ENCODE measurements around the gene NR2F2. TPM values are rescaled to one million over a fixed set of nuclear protein-coding genes. Genes with fewer than 3 reads are reported as not detected.

The NR2F2 gene
- total RNA-seq, 6 experiments from 2014 or later = 11.6 to 30.0 (median 20.7) TPM

GRCh38 chr15:96331945-96332636 is 1.6 kb downstream of the NR2F2 start:
- H3K36me3 ChIP-seq = peaks cover 0 to 14% (median 6%) of the 10 kb centered on the region in 4 donors
- ATAC-seq = peak; percentile 3 to 24 (median 8)
- peak overlapping the region; percentile 90 to 97 (median 91) for H3K27ac ChIP-seq
- peaks cover 0 to 21% (median 0%) of the 10 kb centered on the region in 4 donors for H3K4me1 ChIP-seq
- TF ChIP-seq POLR2A (IDR thresholded peaks at IDR 0.05) = peak; percentile 56
- TF ChIP-seq CTCF (IDR thresholded peaks at IDR 0.05) = no peak
- H3K27me3 ChIP-seq = no peaks in the 10 kb centered on the region
- H3K4me3 ChIP-seq = peak overlapping the region; percentile 68 to 73 (median 71)
- peak; percentile 64 to 83 (median 80) for DNase-seq
- intact Hi-C loops (cut with DNase I) = no loop called here
- WGBS (ENCODE audit: insufficient coverage, low coverage, low lambda C conversion rate, missing lambda C conversion rate) = 0% methylated on average over 10 of the region's 70 CpGs
- H3K9me3 ChIP-seq = no peaks in the 10 kb centered on the region

GRCh38 chr15:96332637-96333121 is 2.2 kb downstream of the NR2F2 start:
- WGBS (ENCODE audit: insufficient coverage, low coverage, low lambda C conversion rate, missing lambda C conversion rate) = under 1% methylated on average over 12 of the region's 12 CpGs
- peaks cover 0 to 18% (median 0%) of the 10 kb centered on the region in 4 donors for H3K4me1 ChIP-seq
- ATAC-seq (no peak), DNase-seq (no peak)
- no peaks in the 10 kb centered on the region for H3K9me3 ChIP-seq
- no peak for TF ChIP-seq POLR2A (IDR thresholded peaks at IDR 0.05)
- no peak for TF ChIP-seq CTCF (IDR thresholded peaks at IDR 0.05)
- no peaks in the 10 kb centered on the region for H3K27me3 ChIP-seq
- peak overlapping the region; percentile 68 to 73 (median 71) for H3K4me3 ChIP-seq
- peaks cover 0 to 14% (median 6%) of the 10 kb centered on the region in 4 donors for H3K36me3 ChIP-seq
- peak overlapping the region; percentile 90 to 97 (median 91) for H3K27ac ChIP-seq
- intact Hi-C loops (cut with DNase I) = no loop called here

GRCh38 chr15:96333131-96334016 is 2.9 kb downstream of the NR2F2 start:
- 1% methylated on average over 35 of the region's 67 CpGs for WGBS (ENCODE audit: insufficient coverage, low coverage, low lambda C conversion rate, missing lambda C conversion rate)

More at GRCh38 chr15:96333131-96334016, 2.9 kb downstream of the NR2F2 start:
- peak; percentile 42 to 61 (median 53) for DNase-seq
- peaks cover 0 to 22% (median 0%) of the 10 kb centered on the region in 4 donors for H3K4me1 ChIP-seq
- H3K9me3 ChIP-seq = no peaks in the 10 kb centered on the region
- peak overlapping the region; percentile 90 to 97 (median 91) for H3K27ac ChIP-seq
- peaks cover 0 to 14% (median 6%) of the 10 kb centered on the region in 4 donors for H3K36me3 ChIP-seq
- H3K4me3 ChIP-seq = peak overlapping the region; percentile 68 to 73 (median 71)
- ATAC-seq = peak in 3 of 4 donors; percentile 3 to 7 (median 3)
- no peaks in the 10 kb centered on the region for H3K27me3 ChIP-seq
- intact Hi-C loops (cut with DNase I) = no loop called here
- TF ChIP-seq CTCF (IDR thresholded peaks at IDR 0.05) = no peak
- no peak for TF ChIP-seq POLR2A (IDR thresholded peaks at IDR 0.05)

Measured in right lobe of liver (tissue), 6 donors.